COR-L47 (cell line): ENCODE results near the gene MYOD1.

Experiments
- DNase-seq: peaks from one replicate; lab custom pipeline; 2025; lab: John Stamatoyannopoulos, UW

MYOD1 gene

GRCh38 chr11:17750013-17750800 lies 30.8 kb downstream of the MYOD1 start:
- DNase-seq = no peak

- no peak for DNase-seq
These were observed 31.4 kb downstream of the MYOD1 start for GRCh38 chr11:17750801-17751165.

GRCh38 chr11:17751558-17751957 lies 32.2 kb downstream of the MYOD1 start:
- DNase-seq = no peak

- DNase-seq = no peak
These were observed 32.8 kb downstream of the MYOD1 start for GRCh38 chr11:17752144-17752543.

- DNase-seq = no peak
These were observed 33.8 kb downstream of the MYOD1 start for GRCh38 chr11:17753153-17753552.

GRCh38 chr11:17753641-17754040 lies 34.3 kb downstream of the MYOD1 start:
- DNase-seq = no peak

- no peak for DNase-seq
These were observed 36.5 kb downstream of the MYOD1 start for GRCh38 chr11:17755891-17756290.

- DNase-seq = peak; percentile 63
These were observed 41.0 kb downstream of the MYOD1 start for GRCh38 chr11:17760102-17761029.

- DNase-seq = no peak
These were observed 43.1 kb downstream of the MYOD1 start for GRCh38 chr11:17762309-17762974.

GRCh38 chr11:17763244-17763643 lies 43.9 kb downstream of the MYOD1 start:
- no peak for DNase-seq

- DNase-seq = no peak
These were observed 44.3 kb downstream of the MYOD1 start for GRCh38 chr11:17763703-17764102.

- no peak for DNase-seq
These were observed 45.3 kb downstream of the MYOD1 start for GRCh38 chr11:17764446-17765218.

- peak; percentile 35 for DNase-seq
These were observed 46.1 kb downstream of the MYOD1 start for GRCh38 chr11:17765356-17766072.

- no peak for DNase-seq
These were observed 46.6 kb downstream of the MYOD1 start for GRCh38 chr11:17766073-17766359.

GRCh38 chr11:17766590-17766989 lies 47.2 kb downstream of the MYOD1 start:
- no peak for DNase-seq

- DNase-seq = no peak
These were observed 48.0 kb downstream of the MYOD1 start for GRCh38 chr11:17767301-17767885.

GRCh38 chr11:17767914-17768313 lies 48.5 kb downstream of the MYOD1 start:
- DNase-seq = no peak

- no peak for DNase-seq
These were observed 49.2 kb downstream of the MYOD1 start for GRCh38 chr11:17768547-17768946.

GRCh38 chr11:17769218-17769617 lies 49.8 kb downstream of the MYOD1 start:
- DNase-seq = no peak

- no peak for DNase-seq
These were observed 50.8 kb downstream of the MYOD1 start for GRCh38 chr11:17770048-17770652.

- no peak for DNase-seq
These were observed 51.5 kb downstream of the MYOD1 start for GRCh38 chr11:17770917-17771316.
